Panc1 (cell line): Measurements from ENCODE around the gene C1orf232. TPM values are rescaled to one million over a fixed set of nuclear protein-coding genes. Genes with fewer than 3 reads are reported as not detected.
A peak's percentile ranks its signal among the peaks of the same experiment; 100 is the strongest.

Experiments used
- ATAC-seq: fragments of 200-7000 bp; cut with Tn5 transposase; 2 replicates; pipeline ENCODE4 v1.9.1; 2020; ENCODE audit warnings: mild to moderate bottlenecking, moderate library complexity
- BruUV-seq: library from RNA; stranded (reverse); fragments of 400-500 nt; replicated peaks from 2 replicates; lab custom pipeline; 2021; lab: Mats Ljungman, UMichigan
- CTCF ChIA-PET: fragments of 300-600 bp; sonication (Branson Sonifier 250); formaldehyde crosslinking; loops from one replicate; lab custom pipeline; 2022; ENCODE audit warnings: antibody characterized with exemption; lab: Charles Lee
- POLR2A ChIA-PET: fragments of 300-600 bp; sonication (Branson Sonifier 250); formaldehyde crosslinking; loops from one replicate; lab custom pipeline; 2022; ENCODE audit warnings: antibody characterized with exemption; lab: Charles Lee
- DNase-seq: peaks from one replicate; pipeline ENCODE4 v3.0.0-alpha.2; 2010; ENCODE audit warnings: low read depth, low spot score
- H3K27ac ChIP-seq: 2 replicates; pipeline ENCODE4 v1.5.1; 2011; ENCODE audit warnings: mild to moderate bottlenecking, low read length, inconsistent platforms
- H3K27me3 ChIP-seq: fragments of 200-500 bp; sonication (Bioruptor generic); 2 replicates; pipeline ENCODE4 v1.6.0; 2014; ENCODE audit warnings: low read length, inconsistent platforms; ENCODE audit not compliant: control insufficient read depth, insufficient read depth
- H3K36me3 ChIP-seq: fragments of 200-500 bp; sonication (Bioruptor generic); 2 replicates; pipeline ENCODE4 v1.5.1; 2014; ENCODE audit warnings: inconsistent platforms, mild to moderate bottlenecking, low read length, moderate library complexity; ENCODE audit not compliant: control insufficient read depth, insufficient read depth
- H3K4me1 ChIP-seq: 2 replicates; pipeline ENCODE4 v1.5.1; 2011; ENCODE audit warnings: inconsistent platforms, mild to moderate bottlenecking, low read length, moderate library complexity; ENCODE audit not compliant: control insufficient read depth, insufficient read depth
- H3K4me3 ChIP-seq, 2 experiments: 2 replicates each; pipeline ENCODE4 v1.5.1; 2011 to 2012; ENCODE audit warnings: low read depth in 2 of 2, low read length in 2 of 2, mild to moderate bottlenecking in 2 of 2, inconsistent platforms in 1 of 2, moderate library complexity in 1 of 2
- H3K9me3 ChIP-seq: fragments of 200-500 bp; sonication (Bioruptor generic); 2 replicates; pipeline ENCODE4 v1.5.1; 2014; ENCODE audit warnings: low read depth, mild to moderate bottlenecking, inconsistent platforms, low read length, moderate library complexity; ENCODE audit not compliant: control insufficient read depth, insufficient read depth
- CTCF ChIP-seq: fragments of 450-650 bp; IDR thresholded peaks from 2 replicates; pipeline ENCODE4 v1.5.1; 2017; ENCODE audit warnings: mild to moderate bottlenecking
- POLR2AphosphoS5 ChIP-seq: IDR thresholded peaks from 2 replicates; pipeline ENCODE4 v1.6.1; 2012; ENCODE audit warnings: mild to moderate bottlenecking, low read depth, low read length, moderate library complexity
- REST ChIP-seq, 2 experiments: IDR thresholded peaks; 2 replicates each; pipeline ENCODE4 v1.6.1; 2011 to 2012; ENCODE audit warnings: low read depth in 2 of 2, control low read depth in 1 of 2, low read length in 1 of 2, mild to moderate bottlenecking in 1 of 2, moderate library complexity in 1 of 2; ENCODE audit not compliant: insufficient read depth in 1 of 2
- SIN3A ChIP-seq: IDR thresholded peaks from 2 replicates; pipeline ENCODE4 v1.6.1; 2012; ENCODE audit warnings: low read depth, mild to moderate bottlenecking, low read length, moderate library complexity, borderline replicate concordance; ENCODE audit not compliant: insufficient read depth
- TCF7L2 ChIP-seq: IDR thresholded peaks from 2 replicates; pipeline ENCODE4 v1.6.1; 2011; ENCODE audit warnings: mild to moderate bottlenecking, low read depth, low read length, inconsistent platforms
- in situ Hi-C: cut with HindIII; loops from 2 replicates; pipeline ENCODE4 v1.10.0; 2016; ENCODE audit warnings: low sequenced_read_pairs, low pct_unique_long_range_greater_than_20kb
- intact Hi-C: fragments of 100-400 bp; cut with micrococcal nuclease; formaldehyde crosslinking; loops from one replicate; pipeline ENCODE4 v1.10.0; 2022; ENCODE audit not compliant: unreplicated experiment
- total RNA-seq: library from RNA; stranded (reverse); gene quantifications from one replicate; pipeline ENCODE4 v1.2.1, GENCODE V29; 2021; ENCODE audit not compliant: unreplicated experiment

Gene C1orf232
- total RNA-seq, 1 experiment from 2014 or later, result not detected

- Histone ChIP-seq H3K4me1 (peaks cover 12% of the 10 kb centered on the region), H3K4me3 (peak overlapping the region; percentile 43 to 53; a peak in 2 of 4 replicates), H3K27ac (peak overlapping the region; percentile 70; the same call in 1 of the 2 replicates), H3K27me3 (no peaks in the 10 kb centered on the region), H3K36me3 (no peaks in the 10 kb centered on the region; the same call in 1 of the 2 replicates), H3K9me3 (no peaks in the 10 kb centered on the region)
- no TSS peak for BruUV-seq
- intact Hi-C loops, result no loop called here
- in situ Hi-C loops, result no loop called here
- DNase-seq (no peak), ATAC-seq (no peak)
- ChIA-PET CTCF (interaction anchor here (0.5 to 0.6 kb wide), 5 partner anchors 13 to 125 kb away, joined by 3 to 13 read pairs (median 7); partner anchors contain the start of gene CEP85), POLR2A (no interaction called here)
- TF ChIP-seq REST (IDR thresholded peaks at IDR 0.05; ENCODE audit: insufficient read depth in 1 of 2, low read depth in 2 of 2, low read length in 1 of 2) (no peak), TCF7L2 (no peak), CTCF (no peak), SIN3A (no peak), POLR2AphosphoS5 (no peak)
These were observed 3.6 kb downstream of the C1orf232 start for GRCh38 chr1:26164861-26165842.

GRCh38 chr1:26164036-26164860 lies 4.5 kb downstream of the C1orf232 start:
- CTCF ChIA-PET, result interaction anchor here (0.6 kb wide), 4 partner anchors 14 to 124 kb away, joined by 3 to 13 read pairs (median 8); partner anchors contain the start of gene CEP85
- POLR2A ChIA-PET, result no interaction called here
- BruUV-seq, result no TSS peak
- Histone ChIP-seq H3K36me3 (no peaks in the 10 kb centered on the region), H3K9me3 (no peaks in the 10 kb centered on the region), H3K4me1 (peaks cover 10% of the 10 kb centered on the region), H3K4me3 (peak overlapping the region; percentile 43 to 53), H3K27me3 (no peaks in the 10 kb centered on the region), H3K27ac (peak overlapping the region; percentile 70; the same call in 1 of the 2 replicates)
- ATAC-seq (peak; percentile 76), DNase-seq (no peak)
- intact Hi-C loops (no loop called here), in situ Hi-C loops (no loop called here)
- no peak for TF ChIP-seq POLR2AphosphoS5
- TF ChIP-seq TCF7L2, result no peak
- TF ChIP-seq REST (IDR thresholded peaks at IDR 0.05; ENCODE audit: insufficient read depth in 1 of 2, low read depth in 2 of 2, low read length in 1 of 2), result no peak
- peak; percentile 97 for TF ChIP-seq CTCF
- TF ChIP-seq SIN3A, result no peak
